HepG2 (cell line): Measurements from ENCODE around the gene RDH12. TPM values are rescaled to one million over a fixed set of nuclear protein-coding genes. Genes with fewer than 3 reads are reported as not detected.

Experiments used
- ATAC-seq: fragments of 200-7000 bp; cut with Tn5 transposase; 3 replicates; pipeline ENCODE4 v1.9.1; 2020; ENCODE audit warnings: mild to moderate bottlenecking, moderate library complexity
- BruUV-seq: library from RNA; stranded (reverse); fragments of 400-500 nt; replicated peaks from 2 replicates; lab custom pipeline; 2021; lab: Mats Ljungman, UMichigan
- CTCF ChIA-PET: fragments of 300-600 bp; formaldehyde crosslinking; extraction: SDS; loops from one replicate; lab custom pipeline; 2021; ENCODE audit warnings: low total read pairs, inconsistent platforms, low intra/inter-chr PET ratio; lab: Yijun Ruan, JAX
- POLR2A ChIA-PET: fragments of 350-600 bp; sonication (Branson Sonifier 250); formaldehyde crosslinking; loops from one replicate; lab custom pipeline; 2020; ENCODE audit warnings: antibody characterized with exemption, inconsistent platforms; lab: Yijun Ruan, JAX
- DNase-seq: peaks from one replicate; pipeline ENCODE4 v3.0.0-alpha.2; 2015; ENCODE audit warnings: low spot score
- FAIRE-seq: peaks from 3 replicates; lab custom pipeline; 2011; peaks lifted over from hg19 to GRCh38; lab: Jason Lieb, UNC
- H2AFZ ChIP-seq: one replicate; pipeline ENCODE4 v1.6.1; 2011; ENCODE audit warnings: low read length, inconsistent platforms
- H3K27ac ChIP-seq: fragments of 300-600 bp; 3 replicates; pipeline ENCODE4 v1.8.0; 2011; ENCODE audit warnings: mixed run types, mild to moderate bottlenecking, mixed read lengths, low read length, inconsistent platforms; ENCODE audit not compliant: insufficient read depth; ENCODE audit errors: extremely low read length
- H3K27me3 ChIP-seq, 2 experiments: fragments of 200-600 bp in 1 of 2; 2 replicates in 1 of 2; 3 replicates in 1 of 2; pipeline versions ENCODE4 v1.6.0 to v1.8.0; 2011; ENCODE audit warnings: low read length in 2 of 2, mild to moderate bottlenecking in 2 of 2, moderate library complexity in 2 of 2, inconsistent platforms in 1 of 2; ENCODE audit not compliant: insufficient read depth in 2 of 2, control insufficient read depth in 1 of 2
- H3K36me3 ChIP-seq, 2 experiments: fragments of 200-600 bp in 1 of 2; replicated peaks in 1 of 2; 2 replicates in 1 of 2; 3 replicates in 1 of 2; pipeline versions ENCODE4 v1.5.1 to v1.8.0; 2011; ENCODE audit warnings: low read length in 2 of 2, inconsistent platforms in 1 of 2; ENCODE audit not compliant: insufficient read depth in 2 of 2, control insufficient read depth in 1 of 2
- H3K4me1 ChIP-seq: 2 replicates; pipeline ENCODE4 v1.5.1; 2012; ENCODE audit warnings: low read length, inconsistent platforms; ENCODE audit not compliant: insufficient read depth
- H3K4me2 ChIP-seq: 2 replicates; pipeline ENCODE4 v1.6.0; 2011; ENCODE audit warnings: low read depth, low read length, inconsistent platforms
- H3K4me3 ChIP-seq, 3 experiments: fragments of 200-600 bp in 1 of 3; sonication (generic), shearing (Covaris generic) in 1 of 3; replicated peaks in 1 of 3; 2 replicates each; pipeline ENCODE4 v1.5.1; 2011 to 2016; ENCODE audit warnings: low read length in 3 of 3, inconsistent platforms in 2 of 3, low read depth in 2 of 3, mild to moderate bottlenecking in 2 of 3, control low read depth in 1 of 3, mixed read lengths in 1 of 3; ENCODE audit not compliant: insufficient read depth in 1 of 3
- H3K79me2 ChIP-seq: one replicate; pipeline ENCODE4 v1.6.1; 2011; ENCODE audit warnings: low read length, inconsistent platforms; ENCODE audit not compliant: insufficient read depth
- H3K9ac ChIP-seq: 2 replicates; pipeline ENCODE4 v1.6.0; 2011; ENCODE audit warnings: mild to moderate bottlenecking, low read depth, low read length, inconsistent platforms; ENCODE audit not compliant: insufficient read depth
- H3K9me3 ChIP-seq: 2 replicates; pipeline ENCODE4 v1.5.1; 2012; ENCODE audit warnings: mild to moderate bottlenecking, low read length
- H4K20me1 ChIP-seq: 2 replicates; pipeline ENCODE4 v1.6.0; 2011; ENCODE audit warnings: inconsistent platforms, mild to moderate bottlenecking, low read length, moderate library complexity; ENCODE audit not compliant: insufficient read depth
- IKZF1 ChIP-seq: fragments of 450-650 bp; IDR thresholded peaks from 2 replicates; pipeline ENCODE4 v1.7.1; 2016
- NFE2L1 ChIP-seq: sonication (generic); formaldehyde crosslinking; IDR thresholded peaks from 2 replicates; pipeline ENCODE4 v1.4.0; 2020; ENCODE audit warnings: missing genetic modification reagents, mild to moderate bottlenecking, borderline replicate concordance
- NFYB ChIP-seq: sonication (generic); formaldehyde crosslinking; IDR thresholded peaks from 2 replicates; pipeline ENCODE4 v1.4.0; 2020; ENCODE audit warnings: missing genetic modification reagents
- RARG ChIP-seq: sonication (generic); formaldehyde crosslinking; IDR thresholded peaks from 2 replicates; pipeline ENCODE4 v1.4.0; 2020; ENCODE audit warnings: low read depth, mild to moderate bottlenecking, missing genetic modification reagents
- RXRA ChIP-seq: sonication (generic); formaldehyde crosslinking; IDR thresholded peaks from 2 replicates; pipeline ENCODE4 v1.5.1; 2020; ENCODE audit warnings: missing genetic modification reagents
- SRSF1 ChIP-seq: fragments of 200-400 bp; formaldehyde crosslinking; optimal IDR thresholded peaks from 2 replicates; pipeline ENCODE3; 2017; ENCODE audit warnings: mild to moderate bottlenecking, low read depth, low read length, moderate library complexity
- SRSF9 ChIP-seq: fragments of 200-400 bp; formaldehyde crosslinking; IDR thresholded peaks from 2 replicates; pipeline ENCODE4 v1.6.1; 2018; ENCODE audit warnings: borderline replicate concordance, mild to moderate bottlenecking, low read depth, low read length; ENCODE audit not compliant: insufficient read depth, poor library complexity, severe bottlenecking
- ZFX ChIP-seq: sonication (generic); formaldehyde crosslinking; IDR thresholded peaks from 2 replicates; pipeline ENCODE4 v1.4.0; 2020; ENCODE audit warnings: mild to moderate bottlenecking, low read depth, missing genetic modification reagents, moderate library complexity
- ZNF205 ChIP-seq: IDR thresholded peaks from 2 replicates; pipeline ENCODE4 v1.6.1; 2018; ENCODE audit warnings: missing biosample characterization, missing genetic modification reagents
- ZNF878 ChIP-seq: sonication (generic); formaldehyde crosslinking; IDR thresholded peaks from 2 replicates; pipeline ENCODE4 v1.8.1; 2023; ENCODE audit warnings: mild to moderate bottlenecking, missing genetic modification reagents, moderate library complexity
- ZSCAN25 ChIP-seq: sonication (generic); formaldehyde crosslinking; IDR thresholded peaks from 2 replicates; pipeline ENCODE4 v1.8.0; 2022; ENCODE audit warnings: mild to moderate bottlenecking, missing genetic modification reagents
- WGBS: methylation state at CpG from one replicate; pipeline ENCODE4 v1.1.6; 2017; ENCODE audit warnings: low lambda C conversion rate; 5-methylcytosine and 5-hydroxymethylcytosine counted together
- in situ Hi-C: cut with HindIII; loops from 2 replicates; pipeline ENCODE4 v1.10.0; 2017; ENCODE audit warnings: low pct_unique_long_range_greater_than_20kb; ENCODE audit not compliant: extremely low pct_ligation_motif_present
- intact Hi-C: fragments of 100-400 bp; cut with micrococcal nuclease; formaldehyde crosslinking; loops from one replicate; pipeline ENCODE4 v1.10.0; 2022; ENCODE audit not compliant: unreplicated experiment
- polyA plus RNA-seq, 8 experiments: library from polyadenylated mRNA; depleted of rRNA in 3 of 8; stranded (reverse) in 7 of 8; unstranded in 1 of 8; fragments of >200 nt; fragmentation: Illumina TruSeq in 4 of 8; extraction: Trizol in 4 of 8; gene quantifications; 2 replicates each; pipeline versions ENCODE4 v1.2.1 to v1.2.3, GENCODE V29; 2011 to 2016; ENCODE audit warnings: low read depth in 4 of 8, missing spikeins in 1 of 8, mixed read lengths in 1 of 8; ENCODE audit not compliant: insufficient read depth in 1 of 8
- total RNA-seq, 5 experiments: library from RNA; depleted of rRNA; stranded (reverse); fragments of >200 nt; fragmentation: Illumina TruSeq; extraction: Trizol; gene quantifications; 2 replicates each; pipeline ENCODE4 v1.2.3, GENCODE V29; 2016; ENCODE audit warnings: low read depth in 1 of 5
- TF ChIP-seq, protein P1 (sequence below), 2 experiments: sonication (generic) in 1 of 2; formaldehyde crosslinking in 1 of 2; IDR thresholded peaks; 2 replicates each; pipeline versions ENCODE4 v1.4.0 to v1.6.1; 2016 to 2020; ENCODE audit warnings: borderline replicate concordance in 1 of 2, low read depth in 1 of 2, mild to moderate bottlenecking in 1 of 2, missing genetic modification reagents in 1 of 2

RDH12 gene
- total and polyA plus RNA-seq, 2 of the 13 experiments (the other 11 are each of a cell fraction or from before 2014, with no cell fraction given), result 1.6 to 2.1 TPM

DNA sequence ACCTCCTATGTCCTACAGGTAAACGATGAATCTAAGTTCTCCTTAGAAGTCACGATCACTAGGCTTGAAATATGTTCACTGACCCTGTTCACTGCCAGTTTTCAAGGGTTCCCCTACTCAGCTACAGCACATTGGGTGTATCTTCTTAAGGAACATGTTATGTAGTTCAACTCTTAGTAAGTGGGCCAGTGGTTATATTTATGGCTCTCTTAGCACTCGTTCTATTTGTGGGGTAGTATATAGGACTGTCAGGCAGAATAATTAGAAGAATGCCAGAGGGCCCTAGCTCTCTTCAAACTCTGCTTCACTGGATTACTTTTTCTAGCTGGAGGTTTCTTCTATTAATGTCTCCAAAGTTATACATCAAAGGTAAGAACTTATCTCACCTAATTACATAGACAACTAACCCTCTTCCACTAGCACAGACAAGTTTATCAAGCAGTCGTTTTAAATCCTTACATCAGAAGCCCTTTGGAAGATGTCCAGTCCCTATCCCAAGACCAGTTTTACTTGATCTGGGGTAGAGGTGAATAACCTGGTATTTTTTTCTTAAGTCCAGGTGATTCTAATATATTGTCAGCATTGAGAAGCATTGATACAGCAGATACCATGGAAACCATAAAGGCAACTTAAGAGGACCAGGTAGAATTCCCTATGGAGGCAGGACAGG is 75.1 kb downstream of the RDH12 start:
- Histone ChIP-seq H3K9ac (no peak overlapping the region), H3K27me3 (no peaks in the 10 kb centered on the region), H4K20me1 (no peaks in the 10 kb centered on the region), H3K4me1 (no peaks in the 10 kb centered on the region), H3K9me3 (no peaks in the 10 kb centered on the region), H3K4me3 (no peak overlapping the region), H3K79me2 (no peaks in the 10 kb centered on the region), H3K36me3 (peaks cover 32 to 82% of the 10 kb centered on the region in 2 experiments), H3K27ac (no peak overlapping the region), H2AFZ (no peak overlapping the region), H3K4me2 (no peak overlapping the region)
- DNase-seq (no peak), FAIRE-seq (no peak), ATAC-seq (no peak)
- intact Hi-C loops (no loop called here), in situ Hi-C loops (no loop called here)
- no peak for TF ChIP-seq IKZF1
- TF ChIP-seq ZNF205 (CRISPR knock-in tag), result no peak
- WGBS, result 69% methylated on average over 4 of the region's 4 CpGs
- POLR2A ChIA-PET, result no interaction called here
- CTCF ChIA-PET, result no interaction called here
- no TSS peak for BruUV-seq

DNA sequence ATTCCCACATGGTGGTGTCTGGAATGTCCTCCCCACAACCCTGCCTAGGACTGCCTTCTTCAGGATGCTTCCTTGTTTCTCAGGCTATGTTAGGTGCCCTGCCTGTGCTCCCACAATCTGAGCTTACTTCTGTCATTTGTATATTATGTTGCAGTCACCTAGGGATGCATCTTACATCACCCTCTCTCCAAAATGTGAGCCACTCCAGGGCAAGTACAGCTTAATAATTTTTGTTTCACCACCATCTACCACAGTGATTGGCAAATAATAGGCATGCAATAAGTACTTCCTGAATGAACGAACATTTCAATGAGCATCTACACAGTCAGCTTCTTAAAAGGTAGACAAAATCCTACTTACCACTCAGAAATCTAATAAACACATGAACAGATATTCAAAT is 77.1 kb downstream of the RDH12 start:
- H3K9ac ChIP-seq, result no peak overlapping the region
- in situ Hi-C loops (no loop called here), intact Hi-C loops (no loop called here)
- no peak overlapping the region for H3K27ac ChIP-seq
- DNase-seq, result no peak
- BruUV-seq, result no TSS peak
- no peaks in the 10 kb centered on the region for H3K9me3 ChIP-seq
- peaks cover 12% of the 10 kb centered on the region for H3K4me1 ChIP-seq
- no peak overlapping the region for H2AFZ ChIP-seq
- no peak for FAIRE-seq
- CTCF ChIA-PET, result no interaction called here
- ATAC-seq, result no peak
- H4K20me1 ChIP-seq, result no peaks in the 10 kb centered on the region
- 100% methylated on average over 1 of the region's 1 CpG for WGBS
- H3K4me2 ChIP-seq, result no peak overlapping the region
- POLR2A ChIA-PET, result no interaction called here
- no peaks in the 10 kb centered on the region for H3K27me3 ChIP-seq
- no peaks in the 10 kb centered on the region for H3K79me2 ChIP-seq
- no peak overlapping the region for H3K4me3 ChIP-seq
- H3K36me3 ChIP-seq, result peaks cover 34 to 80% of the 10 kb centered on the region in 2 experiments
- TF ChIP-seq RARG (CRISPR knock-in tag) (no peak), SRSF9 (no peak), NFE2L1 (CRISPR knock-in tag) (no peak), ZNF878 (CRISPR knock-in tag) (no peak), ZSCAN25 (CRISPR knock-in tag) (no peak), RXRA (CRISPR knock-in tag) (no peak), ZFX (CRISPR knock-in tag) (no peak), SRSF1 (no peak), NFYB (no peak)
- TF ChIP-seq, protein P1, sequence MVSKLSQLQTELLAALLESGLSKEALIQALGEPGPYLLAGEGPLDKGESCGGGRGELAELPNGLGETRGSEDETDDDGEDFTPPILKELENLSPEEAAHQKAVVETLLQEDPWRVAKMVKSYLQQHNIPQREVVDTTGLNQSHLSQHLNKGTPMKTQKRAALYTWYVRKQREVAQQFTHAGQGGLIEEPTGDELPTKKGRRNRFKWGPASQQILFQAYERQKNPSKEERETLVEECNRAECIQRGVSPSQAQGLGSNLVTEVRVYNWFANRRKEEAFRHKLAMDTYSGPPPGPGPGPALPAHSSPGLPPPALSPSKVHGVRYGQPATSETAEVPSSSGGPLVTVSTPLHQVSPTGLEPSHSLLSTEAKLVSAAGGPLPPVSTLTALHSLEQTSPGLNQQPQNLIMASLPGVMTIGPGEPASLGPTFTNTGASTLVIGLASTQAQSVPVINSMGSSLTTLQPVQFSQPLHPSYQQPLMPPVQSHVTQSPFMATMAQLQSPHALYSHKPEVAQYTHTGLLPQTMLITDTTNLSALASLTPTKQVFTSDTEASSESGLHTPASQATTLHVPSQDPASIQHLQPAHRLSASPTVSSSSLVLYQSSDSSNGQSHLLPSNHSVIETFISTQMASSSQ (IDR thresholded peaks at IDR 0.05; ENCODE audit: low read depth), result no peak
- TF ChIP-seq, protein P1 (CRISPR knock-in tag; IDR thresholded peaks at IDR 0.05; ENCODE audit: borderline replicate concordance), result no peak
